HG03039 (cell line): ENCODE measurements around the gene MTAP.
A peak's percentile ranks its signal among the peaks of the same experiment; 100 is the strongest.

Experiments
- ATAC-seq: cut with Tn5 transposase; IDR thresholded peaks from one replicate; pipeline ENCODE4 v1.9.1; 2021; ENCODE audit warnings: mild to moderate bottlenecking, moderate library complexity; ENCODE audit not compliant: unreplicated experiment

Gene MTAP

GRCh38 chr9:21967702-21968101 lies 165.3 kb downstream of the MTAP start:
- no peak for ATAC-seq

- ATAC-seq = no peak
Observed at GRCh38 chr9:21968331-21969010, 166.0 kb downstream of the MTAP start.

DNA sequence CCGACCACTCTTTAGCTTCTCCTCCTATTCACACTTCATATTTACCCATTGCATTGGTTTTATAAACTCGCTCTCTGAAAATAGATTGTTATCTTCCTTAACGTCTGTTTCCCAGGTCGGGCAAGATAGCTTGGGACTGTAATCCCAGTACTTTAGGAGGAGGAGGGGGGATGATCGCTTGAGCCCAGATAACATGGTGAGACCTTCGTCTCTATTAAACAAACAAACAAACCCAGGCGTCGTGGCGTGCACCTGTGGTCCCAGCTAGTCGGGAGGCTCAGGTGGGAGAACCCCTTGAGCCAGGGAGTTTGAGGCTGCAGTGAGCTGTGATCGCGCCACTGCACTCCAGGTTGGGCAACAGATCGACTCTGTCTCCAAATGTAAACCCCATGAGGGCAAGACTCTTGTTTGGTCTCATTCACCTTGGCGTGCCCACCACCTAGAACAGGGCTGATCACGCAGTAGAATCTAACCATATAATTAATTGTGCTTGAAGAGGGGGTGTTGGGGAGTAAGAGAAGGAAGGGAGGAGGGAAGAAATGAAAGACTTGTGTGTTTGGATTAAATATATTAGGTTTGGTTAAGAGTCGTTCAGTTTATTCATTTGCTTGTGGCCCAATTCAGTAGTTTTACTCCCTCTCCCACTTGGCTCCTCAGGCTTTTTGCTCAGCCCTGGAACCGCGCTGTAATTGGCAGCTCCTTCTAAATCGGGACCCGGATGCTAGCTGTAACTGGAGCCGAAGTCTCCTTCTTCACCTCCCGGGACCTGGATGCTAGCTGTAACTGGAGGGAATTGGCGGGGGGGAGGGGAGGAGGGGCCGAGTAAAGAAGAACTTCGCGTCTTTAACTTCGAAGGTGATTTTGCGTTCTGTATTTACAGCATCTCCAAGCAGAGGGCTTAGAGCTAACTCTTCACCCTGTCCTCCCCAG lies 166.8 kb downstream of the MTAP start:
- ATAC-seq = no peak

GRCh38 chr9:21969951-21970799 lies 167.7 kb downstream of the MTAP start:
- ATAC-seq = no peak

GRCh38 chr9:21970800-21971640 lies 168.6 kb downstream of the MTAP start:
- no peak for ATAC-seq

DNA sequence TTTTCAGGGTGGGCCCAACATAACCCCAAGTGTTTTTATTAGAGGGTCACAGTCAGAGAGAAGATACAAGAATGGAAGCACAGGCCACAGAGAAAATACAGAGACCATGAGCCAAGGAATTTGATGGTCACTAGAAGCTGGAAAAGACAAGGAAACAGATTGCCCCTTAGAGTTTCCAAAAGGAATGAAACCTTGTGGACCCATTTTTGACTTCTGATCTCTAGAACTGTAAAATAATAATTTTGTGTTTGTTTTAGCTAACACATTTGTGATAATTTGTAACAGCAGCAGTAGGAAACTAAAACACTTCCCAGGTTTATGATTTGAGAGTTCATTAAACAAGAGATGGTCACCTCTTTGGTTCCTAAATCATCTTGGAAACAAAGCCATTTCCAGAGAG lies 169.9 kb downstream of the MTAP start:
- ATAC-seq = no peak

DNA sequence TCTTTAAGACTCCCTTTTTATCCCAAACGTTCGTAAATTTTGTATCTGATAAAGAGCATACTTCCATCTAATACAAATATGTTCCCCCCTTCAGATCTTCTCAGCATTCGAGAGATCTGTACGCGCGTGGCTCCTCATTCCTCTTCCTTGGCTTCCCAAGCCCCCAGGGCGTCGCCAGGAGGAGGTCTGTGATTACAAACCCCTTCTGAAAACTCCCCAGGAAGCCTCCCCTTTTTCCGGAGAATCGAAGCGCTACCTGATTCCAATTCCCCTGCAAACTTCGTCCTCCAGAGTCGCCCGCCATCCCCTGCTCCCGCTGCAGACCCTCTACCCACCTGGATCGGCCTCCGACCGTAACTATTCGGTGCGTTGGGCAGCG lies 171.9 kb downstream of the MTAP start:
- no peak for ATAC-seq

DNA sequence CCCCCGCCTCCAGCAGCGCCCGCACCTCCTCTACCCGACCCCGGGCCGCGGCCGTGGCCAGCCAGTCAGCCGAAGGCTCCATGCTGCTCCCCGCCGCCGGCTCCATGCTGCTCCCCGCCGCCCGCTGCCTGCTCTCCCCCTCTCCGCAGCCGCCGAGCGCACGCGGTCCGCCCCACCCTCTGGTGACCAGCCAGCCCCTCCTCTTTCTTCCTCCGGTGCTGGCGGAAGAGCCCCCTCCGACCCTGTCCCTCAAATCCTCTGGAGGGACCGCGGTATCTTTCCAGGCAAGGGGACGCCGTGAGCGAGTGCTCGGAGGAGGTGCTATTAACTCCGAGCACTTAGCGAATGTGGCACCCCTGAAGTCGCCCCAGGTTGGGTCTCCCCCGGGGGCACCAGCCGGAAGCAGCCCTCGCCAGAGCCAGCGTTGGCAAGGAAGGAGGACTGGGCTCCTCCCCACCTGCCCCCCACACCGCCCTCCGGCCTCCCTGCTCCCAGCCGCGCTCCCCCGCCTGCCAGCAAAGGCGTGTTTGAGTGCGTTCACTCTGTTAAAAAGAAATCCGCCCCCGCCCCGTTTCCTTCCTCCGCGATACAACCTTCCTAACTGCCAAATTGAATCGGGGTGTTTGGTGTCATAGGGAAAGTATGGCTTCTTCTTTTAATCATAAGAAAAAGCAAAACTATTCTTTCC lies 172.4 kb downstream of the MTAP start:
- ATAC-seq = peak; percentile 63

GRCh38 chr9:21976334-21976875 lies 174.0 kb downstream of the MTAP start:
- ATAC-seq = no peak

DNA sequence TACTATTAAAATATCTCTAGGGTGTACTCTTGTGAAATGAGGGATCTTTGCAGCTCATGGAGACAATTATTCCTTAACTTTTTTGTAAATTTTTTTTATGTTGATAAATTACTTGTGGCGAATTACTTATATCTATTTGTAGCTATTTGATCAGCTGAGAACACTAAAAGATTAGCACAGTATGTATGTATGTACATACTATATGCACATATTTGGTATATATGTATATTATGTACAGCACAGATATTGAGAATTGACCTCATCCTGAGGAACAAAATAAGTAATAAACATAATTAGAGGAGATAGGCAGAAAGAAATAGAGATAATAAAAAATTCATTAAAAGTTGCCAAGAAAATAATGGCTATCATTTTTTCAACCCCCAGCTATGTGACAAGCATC lies 180.0 kb downstream of the MTAP start:
- no peak for ATAC-seq

- no peak for ATAC-seq
Observed at GRCh38 chr9:21982861-21983560, 180.6 kb downstream of the MTAP start.

GRCh38 chr9:21983561-21983935 lies 181.1 kb downstream of the MTAP start:
- no peak for ATAC-seq

- ATAC-seq = no peak
Observed at GRCh38 chr9:21984101-21984500, 181.7 kb downstream of the MTAP start.

GRCh38 chr9:21985964-21986667 lies 183.7 kb downstream of the MTAP start:
- ATAC-seq = no peak
